ENCODE data around the gene MAEA.

MAEA gene

DNA sequence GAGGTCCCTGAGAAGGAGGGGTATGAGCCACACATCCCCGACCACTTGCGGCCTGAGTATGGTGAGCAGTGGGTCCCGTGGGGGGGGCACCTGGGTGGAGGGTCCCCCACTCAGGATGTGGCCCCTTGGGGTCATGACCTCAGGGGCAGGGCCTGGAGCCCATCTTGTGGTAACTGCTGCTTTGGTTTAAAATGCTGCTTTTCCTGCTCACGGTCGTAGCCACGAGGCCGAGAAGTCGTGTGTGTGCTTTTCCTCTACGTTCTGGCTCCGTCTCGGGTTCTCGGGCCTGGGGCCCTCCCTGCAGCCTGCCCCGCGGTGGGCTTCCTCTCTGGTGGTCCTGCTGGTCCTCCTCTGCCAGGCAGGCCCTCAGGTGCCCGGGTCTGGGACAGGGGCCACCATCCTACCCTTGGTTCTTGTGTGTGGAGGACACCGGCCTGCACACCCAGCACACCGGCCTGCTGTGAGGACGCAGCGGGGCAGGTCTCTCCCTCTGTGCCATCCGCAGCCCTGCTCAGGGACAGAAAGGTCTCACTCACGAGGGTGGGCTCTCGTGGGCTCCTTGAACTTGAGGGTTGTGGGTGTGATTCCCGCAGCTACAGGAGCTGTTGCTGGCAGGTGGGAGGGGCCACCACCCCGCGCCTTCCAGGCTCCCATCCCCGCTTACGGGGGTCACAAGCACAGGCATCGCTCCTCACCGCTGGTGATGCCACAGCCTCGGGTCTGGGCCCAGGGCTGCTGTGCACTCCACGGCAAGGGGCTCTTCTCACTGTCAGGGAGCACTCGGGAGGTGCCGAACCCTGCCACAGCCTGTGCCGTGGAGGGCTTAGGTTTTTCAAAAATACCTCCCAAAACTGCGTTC lies 76.9 kb downstream of the MAEA start:
- no peak for DNase-seq (ENCODE audit: low read depth)
- TF ChIP-seq, protein P1, sequence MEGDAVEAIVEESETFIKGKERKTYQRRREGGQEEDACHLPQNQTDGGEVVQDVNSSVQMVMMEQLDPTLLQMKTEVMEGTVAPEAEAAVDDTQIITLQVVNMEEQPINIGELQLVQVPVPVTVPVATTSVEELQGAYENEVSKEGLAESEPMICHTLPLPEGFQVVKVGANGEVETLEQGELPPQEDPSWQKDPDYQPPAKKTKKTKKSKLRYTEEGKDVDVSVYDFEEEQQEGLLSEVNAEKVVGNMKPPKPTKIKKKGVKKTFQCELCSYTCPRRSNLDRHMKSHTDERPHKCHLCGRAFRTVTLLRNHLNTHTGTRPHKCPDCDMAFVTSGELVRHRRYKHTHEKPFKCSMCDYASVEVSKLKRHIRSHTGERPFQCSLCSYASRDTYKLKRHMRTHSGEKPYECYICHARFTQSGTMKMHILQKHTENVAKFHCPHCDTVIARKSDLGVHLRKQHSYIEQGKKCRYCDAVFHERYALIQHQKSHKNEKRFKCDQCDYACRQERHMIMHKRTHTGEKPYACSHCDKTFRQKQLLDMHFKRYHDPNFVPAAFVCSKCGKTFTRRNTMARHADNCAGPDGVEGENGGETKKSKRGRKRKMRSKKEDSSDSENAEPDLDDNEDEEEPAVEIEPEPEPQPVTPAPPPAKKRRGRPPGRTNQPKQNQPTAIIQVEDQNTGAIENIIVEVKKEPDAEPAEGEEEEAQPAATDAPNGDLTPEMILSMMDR (IDR thresholded peaks at IDR 0.05; ENCODE audit: control insufficient read depth, insufficient read depth, low read depth, low read length, missing control alignments), result no peak
- no peak overlapping the region for H3K4me3 ChIP-seq (ENCODE audit: control insufficient read depth, low read depth, low read length)

DNA sequence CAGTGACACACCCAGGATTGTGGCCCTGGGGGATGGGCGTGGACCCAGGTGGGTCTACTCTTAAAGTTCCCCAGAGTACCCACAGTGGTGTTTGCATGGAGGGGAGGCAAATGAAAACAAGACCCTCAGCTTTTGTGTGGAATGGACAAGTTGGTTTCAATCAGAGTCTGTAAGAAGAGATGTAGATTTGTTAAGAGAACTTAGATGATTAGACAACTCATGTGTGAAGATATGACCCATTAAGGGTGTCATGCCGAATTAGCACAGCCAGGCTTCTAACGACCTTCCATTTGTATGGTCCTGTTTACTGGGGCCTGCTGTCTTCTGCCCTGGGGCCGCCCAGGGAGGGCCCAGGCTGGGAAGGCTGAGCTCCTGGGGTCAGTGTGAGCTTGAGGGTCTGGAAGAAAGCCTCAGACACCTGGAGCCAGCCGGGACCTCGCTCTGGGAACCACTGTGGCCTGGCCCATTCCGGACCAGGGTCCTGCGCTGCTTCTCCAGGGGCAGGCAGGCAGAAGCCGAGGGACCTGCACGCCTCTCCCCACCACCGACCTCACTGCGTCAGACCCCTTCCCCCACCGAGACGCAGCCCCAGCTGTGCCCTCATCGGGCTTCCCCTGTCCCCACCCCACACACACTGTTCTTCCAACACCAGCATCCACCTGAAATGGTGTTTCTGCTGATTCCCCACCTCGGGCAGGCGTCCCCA lies 77.7 kb downstream of the MAEA start:
- no peak overlapping the region for H3K4me3 ChIP-seq (ENCODE audit: control insufficient read depth, low read depth, low read length)
- DNase-seq (ENCODE audit: low read depth), result no peak
- TF ChIP-seq, protein P1 (IDR thresholded peaks at IDR 0.05; ENCODE audit: control insufficient read depth, insufficient read depth, low read depth, low read length, missing control alignments), result no peak

DNA sequence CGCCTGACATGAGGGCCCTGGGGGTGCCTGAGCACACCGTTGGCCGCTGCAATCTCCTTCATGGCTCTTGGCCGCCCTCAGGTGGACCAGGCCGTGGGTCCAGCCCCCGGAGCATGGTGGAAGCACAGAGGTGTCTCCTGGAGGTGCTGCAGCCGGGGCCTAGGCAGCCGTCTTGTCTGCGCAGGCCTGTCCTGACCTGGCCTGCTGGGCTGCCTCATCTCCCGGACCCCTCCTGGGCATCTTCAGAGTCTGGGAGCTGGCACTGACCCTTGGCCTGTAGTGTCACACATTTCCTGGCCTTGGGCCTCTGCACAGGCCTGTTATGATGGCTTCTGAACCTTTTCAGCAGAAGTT lies 78.2 kb downstream of the MAEA start:
- no peak overlapping the region for H3K4me3 ChIP-seq (ENCODE audit: control insufficient read depth, low read depth, low read length)
- TF ChIP-seq, protein P1 (IDR thresholded peaks at IDR 0.05; ENCODE audit: control insufficient read depth, insufficient read depth, low read depth, low read length, missing control alignments), result no peak
- DNase-seq (ENCODE audit: low read depth), result no peak

DNA sequence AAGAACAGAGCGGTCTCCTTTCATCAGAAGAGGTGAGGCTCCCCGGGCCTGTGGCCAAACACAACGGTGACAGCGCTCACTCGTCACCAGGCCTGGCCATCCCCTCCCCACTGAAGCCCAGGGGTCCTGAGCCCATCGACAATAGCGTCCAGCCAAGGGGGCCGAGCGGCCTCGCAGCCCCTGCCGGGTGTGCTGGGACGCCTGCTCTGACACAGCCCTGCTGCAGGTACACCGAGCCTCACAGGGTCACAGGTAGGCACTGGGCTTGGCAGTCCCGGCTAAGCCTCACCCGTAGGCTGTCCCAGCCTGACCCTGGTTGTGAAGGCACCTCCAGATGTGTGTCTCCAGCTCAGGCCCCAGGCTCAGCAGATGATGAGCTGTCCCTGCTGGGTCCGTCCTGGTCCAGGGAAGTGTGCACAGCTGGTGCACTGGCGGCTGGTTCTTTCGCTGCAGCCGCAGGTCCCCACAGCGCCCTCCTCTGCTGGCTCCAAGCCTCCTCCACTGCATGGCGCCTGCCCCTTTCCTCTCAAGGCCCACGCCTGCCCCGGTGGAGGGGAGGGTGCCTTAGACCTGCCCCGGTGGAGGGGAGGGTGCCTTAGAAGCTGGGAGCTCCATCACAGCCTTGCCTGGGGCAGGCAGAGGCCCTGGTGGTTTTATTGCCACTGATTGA lies 78.9 kb downstream of the MAEA start:
- DNase-seq (ENCODE audit: low read depth), result no peak
- no peak overlapping the region for H3K4me3 ChIP-seq (ENCODE audit: control insufficient read depth, low read depth, low read length)
- TF ChIP-seq, protein P1 (IDR thresholded peaks at IDR 0.05; ENCODE audit: control insufficient read depth, insufficient read depth, low read depth, low read length, missing control alignments), result no peak

DNA sequence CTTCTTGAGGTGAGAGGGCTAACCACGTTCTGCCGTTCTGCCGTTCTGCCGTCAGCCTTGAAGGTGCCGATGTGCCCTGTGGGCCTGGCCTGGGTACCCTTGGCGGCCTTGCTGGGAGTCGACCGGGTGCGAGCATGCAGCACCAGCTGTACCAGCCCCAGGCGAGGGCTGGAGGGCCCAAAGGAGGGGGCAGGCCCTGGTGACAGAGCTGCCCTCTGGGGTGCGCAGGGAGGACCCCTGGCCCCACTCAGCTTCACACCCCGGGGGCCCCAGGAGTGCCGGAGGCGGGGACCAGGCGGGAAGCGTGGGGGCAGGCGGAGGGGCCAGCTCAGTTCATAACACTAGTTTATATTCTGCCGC lies 79.4 kb downstream of the MAEA start:
- H3K4me3 ChIP-seq (ENCODE audit: control insufficient read depth, low read depth, low read length), result no peak overlapping the region
- no peak for DNase-seq (ENCODE audit: low read depth)
- TF ChIP-seq, protein P1 (IDR thresholded peaks at IDR 0.05; ENCODE audit: control insufficient read depth, insufficient read depth, low read depth, low read length, missing control alignments), result no peak

DNA sequence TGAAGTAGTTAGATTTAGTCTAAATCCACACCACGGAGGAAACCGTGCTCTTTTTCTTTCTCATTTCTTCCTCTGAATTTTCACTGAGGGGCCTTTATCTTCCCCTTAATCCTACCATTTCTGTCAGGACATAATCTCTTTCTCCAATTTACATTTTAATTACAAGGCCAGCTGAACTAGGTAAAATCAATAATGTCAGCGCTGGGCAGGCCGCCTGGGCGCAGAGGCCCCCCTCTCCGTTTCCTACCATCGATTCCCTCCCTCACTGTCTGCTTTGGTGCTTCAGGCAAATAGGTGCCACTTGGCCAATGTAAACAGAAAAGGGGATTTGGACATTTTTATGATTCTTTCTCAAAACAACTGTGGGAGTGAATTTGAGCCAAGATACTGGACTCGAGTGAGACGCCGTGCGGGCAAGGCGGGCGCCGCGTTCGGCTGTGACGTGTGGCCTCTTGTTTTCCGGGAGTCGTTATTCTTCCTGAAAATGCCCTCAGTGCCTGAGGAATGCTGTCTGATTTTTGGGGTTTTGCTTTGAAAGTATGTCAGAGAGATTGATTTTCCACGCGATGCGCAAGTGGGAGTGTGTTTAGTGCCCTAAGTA lies 79.9 kb downstream of the MAEA start:
- TF ChIP-seq, protein P1 (IDR thresholded peaks at IDR 0.05; ENCODE audit: control insufficient read depth, insufficient read depth, low read depth, low read length, missing control alignments), result no peak
- H3K4me3 ChIP-seq (ENCODE audit: control insufficient read depth, low read depth, low read length), result no peak overlapping the region
- DNase-seq (ENCODE audit: low read depth), result no peak
